ENCODE data around the gene AGAP2.
A peak's percentile ranks its signal among the peaks of the same experiment; 100 is the strongest.
"Not testable (repeated sequence)": the region's sequence is repeated elsewhere in the genome, so short reads cannot be mapped to it uniquely, and the experiment has no call there.

AGAP2 gene

DNA sequence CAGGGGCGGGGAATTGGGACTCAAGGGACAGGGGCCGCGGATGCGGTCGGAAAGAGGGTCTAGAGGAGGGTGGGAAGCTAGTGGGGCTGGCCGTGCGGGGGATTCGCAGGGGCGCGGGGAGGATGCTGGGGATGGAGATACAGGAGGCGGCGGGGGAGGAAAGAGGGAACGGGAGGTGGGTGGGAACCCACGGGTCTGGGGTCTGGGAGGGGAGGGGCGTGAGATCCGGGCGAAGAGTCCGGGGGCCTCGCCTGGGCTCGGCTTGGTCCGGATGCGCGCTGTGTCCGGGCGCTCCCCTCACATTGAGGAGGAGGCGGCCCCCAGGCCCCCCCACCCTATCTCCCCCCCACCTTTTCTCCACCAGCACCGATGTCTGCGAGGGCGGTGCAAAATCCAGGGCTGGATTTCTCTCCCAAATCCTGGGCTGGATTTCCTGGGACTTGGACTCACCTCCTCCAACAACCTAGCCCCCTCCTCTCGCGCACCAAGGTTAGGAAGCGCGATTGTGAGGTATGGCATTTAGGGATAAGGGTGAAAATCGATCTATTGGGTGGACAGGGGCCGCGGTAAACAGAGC, at the start of gene AGAP2:
TSS of gene AGAP2 (minus strand) at position 82 of the 577 bp plus-strand sequence. CDS start 496 bp downstream, outside the sequence.
- DNase-seq, result no peak

DNA sequence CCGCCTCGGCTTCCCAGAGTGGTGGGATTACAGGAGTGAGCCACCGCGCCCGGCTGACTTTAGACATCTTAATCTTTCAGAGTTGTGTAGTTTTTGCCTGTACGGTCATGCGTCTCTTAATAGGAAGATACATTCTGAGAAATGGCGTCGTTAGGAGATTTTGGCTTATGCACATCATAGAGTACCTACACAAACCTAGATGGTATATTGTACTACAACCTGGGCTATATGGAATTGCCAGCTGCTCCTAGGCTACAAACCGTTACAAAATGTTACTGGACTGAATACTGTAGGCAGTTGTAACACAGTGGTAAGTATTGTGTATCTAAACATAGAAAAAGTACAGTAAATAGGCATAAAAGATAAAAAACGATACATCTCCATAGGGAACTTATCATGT, 45.3 kb upstream of the AGAP2 start:
- no peak for DNase-seq

- DNase-seq, result no peak
Measured at GRCh38 chr12:57783466-57783801, 44.9 kb upstream of the AGAP2 start.

DNA sequence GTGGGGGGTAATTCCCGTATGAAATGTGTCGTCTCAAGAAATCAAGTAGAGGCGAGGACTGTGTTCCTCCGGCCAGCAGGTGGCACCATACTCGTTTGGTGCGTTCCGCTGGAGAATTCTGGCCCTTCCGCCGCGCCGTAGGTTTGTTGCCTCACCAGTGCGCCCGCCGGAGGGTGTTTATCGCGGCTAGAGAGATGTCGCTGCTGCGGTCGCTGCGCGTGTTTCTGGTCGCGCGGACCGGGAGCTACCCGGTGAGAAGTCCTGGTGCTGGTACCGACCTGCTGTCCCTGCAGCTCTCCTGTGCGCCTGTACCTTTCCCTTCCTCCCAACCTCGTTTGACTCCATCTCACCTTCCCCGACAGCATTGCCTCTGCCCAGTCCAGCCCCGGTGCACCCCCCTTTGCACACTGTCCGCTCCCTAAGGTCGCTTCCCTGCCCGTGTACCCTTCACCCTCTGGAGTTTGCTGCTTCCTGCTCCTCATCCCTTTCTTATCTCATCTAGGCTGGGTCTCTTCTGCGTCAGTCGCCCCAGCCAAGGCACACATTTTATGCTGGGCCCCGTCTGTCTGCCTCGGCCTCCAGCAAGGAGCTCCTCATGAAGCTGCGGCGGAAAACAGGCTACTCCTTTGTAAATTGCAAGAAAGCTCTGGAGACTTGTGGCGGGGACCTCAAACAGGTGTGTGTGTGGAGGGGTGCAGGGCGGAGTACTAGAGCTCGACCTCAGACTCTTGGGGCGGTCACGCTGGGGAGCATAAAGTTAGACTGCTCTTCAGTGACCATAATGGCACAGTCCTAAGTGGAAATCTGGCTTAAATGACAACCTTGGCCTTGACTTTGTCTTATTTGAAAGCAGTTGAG, 44.3 kb upstream of the AGAP2 start, which contains the start of gene TSFM:
TSS of gene TSFM (plus strand) at position 180 of the 858 bp plus-strand sequence. CDS start at position 195, 15 bp downstream.
- peak; percentile 98 for DNase-seq

GRCh38 chr12:57782243-57782607, 43.7 kb upstream of the AGAP2 start:
- DNase-seq, result no peak

- no peak for DNase-seq
Measured at GRCh38 chr12:57781801-57782200, 43.3 kb upstream of the AGAP2 start.

DNA sequence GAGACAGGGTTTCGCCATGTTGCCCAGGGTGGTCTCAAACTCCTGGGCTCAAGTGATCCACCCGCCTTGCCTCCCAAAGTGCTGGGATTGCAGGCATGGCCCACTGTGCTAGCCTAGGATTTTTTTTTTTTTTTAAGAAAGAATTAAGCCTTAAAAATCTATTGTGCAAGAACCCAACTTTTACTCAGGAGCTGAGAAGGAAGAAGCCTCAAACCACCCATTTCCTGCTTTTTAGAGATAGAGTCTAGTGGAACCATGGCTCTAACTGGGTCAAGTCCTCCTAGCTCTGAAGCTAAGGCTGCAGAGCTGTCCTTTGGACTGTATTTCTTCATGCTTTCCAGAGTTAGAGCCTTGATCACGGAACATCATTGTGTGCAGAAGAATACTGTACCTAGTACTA, 42.7 kb upstream of the AGAP2 start:
- DNase-seq, result no peak

- DNase-seq, result no peak
Measured at GRCh38 chr12:57780284-57780897, 41.8 kb upstream of the AGAP2 start.

- DNase-seq, result no peak
Measured at GRCh38 chr12:57779736-57780135, 41.2 kb upstream of the AGAP2 start.

DNA sequence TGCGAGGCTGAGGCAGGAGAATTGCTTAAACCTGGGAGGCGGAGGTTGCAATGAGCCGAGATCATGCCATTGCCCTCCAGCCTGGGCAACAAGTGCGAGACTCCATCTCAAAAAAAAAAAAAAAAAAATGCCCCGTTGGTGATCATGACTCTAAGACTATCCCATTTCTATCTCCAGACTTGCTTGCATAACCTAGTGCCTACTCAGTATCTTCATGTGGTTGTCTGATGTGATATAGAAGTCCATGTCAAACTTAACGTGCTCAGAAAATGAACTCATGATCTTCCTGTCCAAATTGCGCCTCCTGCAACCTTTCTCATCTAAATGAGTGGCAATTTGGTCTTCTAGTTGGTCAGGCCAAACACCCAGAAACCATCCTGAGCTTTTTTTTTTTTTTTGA, 39.4 kb upstream of the AGAP2 start:
- no peak for DNase-seq

DNA sequence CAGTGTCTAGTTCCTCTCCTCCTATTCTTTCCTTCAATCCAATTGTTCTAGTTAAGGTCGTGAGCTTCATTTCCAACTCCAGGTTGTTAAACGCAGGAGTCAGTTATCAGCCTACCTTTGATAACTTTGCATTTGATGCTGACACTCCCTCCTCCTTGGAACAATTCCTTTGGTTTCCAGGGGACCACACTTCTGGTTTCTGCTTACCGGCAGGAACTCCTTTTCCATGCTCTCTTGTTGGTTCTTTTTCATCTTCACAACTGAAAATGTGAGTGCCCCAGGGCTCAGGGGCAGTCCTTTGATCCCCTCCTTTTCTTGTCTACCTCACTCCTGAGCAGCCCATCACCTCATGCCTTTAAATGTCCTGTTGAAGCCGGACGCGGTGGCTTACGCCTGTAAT, 38.8 kb upstream of the AGAP2 start:
- DNase-seq, result no peak

DNA sequence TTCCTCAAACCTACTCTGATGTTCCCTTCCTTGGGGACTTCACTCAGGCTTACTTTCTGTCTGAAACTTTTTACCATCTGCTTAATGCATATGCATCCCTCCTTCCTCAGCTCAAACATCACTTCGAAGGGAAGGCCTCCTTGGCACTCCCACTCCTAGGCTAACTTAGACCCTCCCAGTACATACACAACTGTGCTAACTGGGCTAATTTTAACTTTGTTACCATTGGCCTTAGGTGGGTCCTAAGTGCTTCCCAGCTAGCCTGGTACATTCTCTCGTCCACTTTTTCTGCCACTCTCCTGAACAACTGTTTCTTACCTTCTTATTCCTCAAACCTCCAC, 37.7 kb upstream of the AGAP2 start:
- no peak for DNase-seq

- DNase-seq, result no peak
Measured at GRCh38 chr12:57775563-57776246, 37.2 kb upstream of the AGAP2 start.

- DNase-seq, result no peak
Measured at GRCh38 chr12:57775044-57775443, 36.5 kb upstream of the AGAP2 start.

- DNase-seq, result not testable (repeated sequence)
Measured at GRCh38 chr12:57774634-57775033, 36.1 kb upstream of the AGAP2 start.

DNA sequence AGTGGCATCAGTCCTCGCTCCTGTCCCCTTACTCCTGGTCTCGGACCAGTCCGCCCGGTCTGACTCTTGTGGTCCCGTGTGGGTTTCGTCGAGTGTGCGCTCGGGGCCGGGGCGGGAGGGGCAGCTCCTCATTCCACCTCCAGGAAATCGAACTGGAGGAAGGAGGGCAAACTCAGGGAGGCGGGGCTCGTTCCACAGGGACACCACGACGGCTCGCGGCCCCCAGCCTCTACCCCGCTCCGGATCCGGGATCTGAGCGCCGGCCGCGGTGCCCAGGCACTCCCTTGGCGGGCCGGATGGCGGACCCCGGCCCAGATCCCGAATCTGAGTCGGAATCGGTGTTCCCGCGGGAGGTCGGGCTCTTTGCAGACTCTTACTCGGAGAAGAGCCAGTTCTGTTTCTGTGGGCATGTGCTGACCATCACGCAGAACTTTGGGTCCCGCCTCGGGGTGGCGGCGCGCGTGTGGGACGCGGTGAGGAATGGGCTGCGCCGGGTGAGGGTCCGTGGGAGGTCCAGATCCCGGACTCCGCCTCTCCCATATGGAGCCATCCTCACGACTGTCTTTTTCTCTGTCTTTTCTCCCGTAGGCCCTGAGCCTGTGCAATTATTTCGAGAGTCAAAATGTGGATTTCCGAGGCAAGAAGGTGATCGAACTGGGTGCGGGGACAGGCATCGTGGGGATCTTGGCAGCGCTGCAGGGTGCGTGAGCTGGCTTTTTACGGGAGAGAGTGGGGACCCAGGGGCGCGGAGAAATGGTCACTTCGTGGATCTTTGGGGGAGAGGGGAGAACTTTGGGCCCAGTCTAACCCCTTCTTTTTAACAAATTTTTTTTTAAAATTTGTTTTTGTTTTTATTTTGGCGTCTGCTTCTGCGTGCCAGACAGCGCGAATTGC, 34.1 kb upstream of the AGAP2 start, which contains the start of gene EEF1AKMT3:
TSS of gene EEF1AKMT3 (plus strand) at position 186 of the 894 bp plus-strand sequence. CDS start at position 297, 111 bp downstream.
- no peak for DNase-seq

GRCh38 chr12:57771873-57772428, 33.4 kb upstream of the AGAP2 start, which contains the start of gene METTL1:
TSS of gene METTL1 (minus strand) at chr12:57772105. CDS start at chr12:57772083, 22 bp downstream.
- peak; percentile 80 for DNase-seq

DNA sequence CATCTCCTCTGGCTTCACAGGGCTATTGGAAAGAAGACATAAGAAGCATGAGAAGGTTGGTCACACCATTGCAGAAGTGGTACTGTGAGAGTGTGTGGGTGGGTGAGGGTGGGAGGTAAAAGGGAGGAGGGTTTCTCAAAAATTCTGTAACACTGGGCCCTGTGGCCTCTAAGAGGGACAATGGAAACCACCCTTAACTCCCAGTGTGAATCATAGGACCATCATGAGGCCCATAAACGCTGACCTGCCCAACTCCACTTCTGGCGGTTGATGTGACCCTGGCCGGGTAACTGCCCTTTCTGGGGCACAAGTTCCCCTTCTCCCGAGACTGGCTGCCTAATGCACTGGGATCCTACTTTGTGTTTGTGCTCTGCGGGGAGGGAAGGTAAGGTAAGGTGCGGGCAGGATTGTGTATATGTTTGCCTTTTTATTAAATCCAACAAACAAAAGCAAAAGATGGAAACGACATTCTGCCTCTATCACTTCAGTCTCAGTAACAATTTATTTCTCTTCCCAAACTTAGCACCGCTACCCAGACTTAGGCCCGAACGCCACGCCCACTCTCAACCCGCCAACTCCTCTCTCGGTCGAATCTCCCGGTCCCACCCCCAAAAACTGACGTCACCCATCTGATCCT, 32.8 kb upstream of the AGAP2 start:
- peak; percentile 62 for DNase-seq

DNA sequence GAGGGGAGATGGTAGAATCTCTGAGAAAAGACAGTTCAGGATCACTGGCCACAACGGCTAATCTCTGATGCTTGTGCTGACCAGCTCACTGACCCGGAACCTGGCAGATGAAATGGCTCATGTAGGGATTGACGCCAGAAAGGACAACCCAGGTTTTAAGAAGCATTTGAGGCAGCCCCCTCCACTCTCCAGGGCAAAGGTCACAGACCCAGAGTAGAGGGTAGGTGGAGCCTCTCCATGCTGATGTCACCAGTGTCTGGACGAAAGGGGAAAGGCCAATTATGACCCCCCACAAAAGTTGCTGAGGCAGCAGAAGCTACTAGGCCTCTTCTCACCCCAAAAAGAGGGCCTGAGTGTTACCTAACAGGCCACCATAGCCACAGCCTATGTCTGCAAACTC, 32.2 kb upstream of the AGAP2 start:
- DNase-seq, result no peak

GRCh38 chr12:57769594-57769993, 31.1 kb upstream of the AGAP2 start:
- no peak for DNase-seq

DNA sequence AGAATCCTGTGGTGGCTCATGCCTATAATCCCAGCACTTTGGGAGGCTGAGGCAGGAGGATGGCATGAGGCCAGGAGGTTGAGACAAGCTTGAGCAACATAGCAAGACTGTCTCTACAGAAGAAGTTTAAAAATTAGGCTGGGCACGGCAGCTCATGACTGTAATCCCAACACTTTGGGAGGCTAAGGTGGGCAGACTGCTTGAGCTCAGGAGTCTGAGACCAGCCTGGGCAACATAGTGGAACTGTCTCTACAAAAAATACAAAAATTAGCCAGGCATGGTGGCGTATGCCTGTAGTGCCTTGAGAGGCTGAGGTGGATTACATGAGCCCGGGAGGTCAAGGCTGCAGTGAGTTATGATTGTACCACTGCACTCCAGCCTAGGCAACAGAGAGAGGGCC, 29.3 kb upstream of the AGAP2 start:
- no peak for DNase-seq
